Esophagus muscularis mucosa (tissue), 4 donors: Measurements from ENCODE around the gene TNFRSF1A. TPM values are rescaled to one million over a fixed set of nuclear protein-coding genes. Genes with fewer than 3 reads are reported as not detected.

ENCODE experiments used
- DNase-seq: peaks from one replicate; pipeline ENCODE4 v3.0.0-alpha.2; 2017; ENCODE audit errors: extremely low spot score
- H3K27ac ChIP-seq, 4 donors: fragments of 200-600 bp; sonication (generic); replicated peaks in 1 of 4; 1 replicate in 3 of 4; 2 replicates in 1 of 4; pipeline ENCODE4 v1.5.1; 2016 to 2019; ENCODE audit warnings: mild to moderate bottlenecking in 1 of 4
- H3K27me3 ChIP-seq, 4 donors: fragments of 200-600 bp; sonication (generic); one replicate each; pipeline versions ENCODE4 v1.5.1 to v1.6.0; 2016 to 2019
- H3K36me3 ChIP-seq, 4 donors: fragments of 200-600 bp; sonication (generic); one replicate each; pipeline ENCODE4 v1.5.1; 2016 to 2019
- H3K4me1 ChIP-seq, 4 donors: fragments of 200-600 bp; sonication (generic); one replicate each; pipeline ENCODE4 v1.5.1; 2016 to 2019
- H3K4me3 ChIP-seq, 4 donors: fragments of 200-600 bp; sonication (generic); 1 replicate in 2 of 4; 2 replicates in 2 of 4; pipeline ENCODE4 v1.5.1; 2016 to 2019; ENCODE audit warnings: mild to moderate bottlenecking in 4 of 4, moderate library complexity in 1 of 4
- H3K9me3 ChIP-seq, 4 donors: fragments of 200-600 bp; sonication (generic); 1 replicate in 3 of 4; 2 replicates in 1 of 4; pipeline ENCODE4 v1.5.1; 2016 to 2019
- EP300 ChIP-seq: sonication (generic); formaldehyde crosslinking; IDR thresholded peaks from one replicate; pipeline ENCODE4 v1.6.1; 2017; ENCODE audit warnings: antibody characterized with exemption
- POLR2A ChIP-seq: fragments of 450-650 bp; IDR thresholded peaks from one replicate; pipeline ENCODE4 v1.6.1; 2017; ENCODE audit warnings: antibody characterized with exemption, moderate library complexity, mild to moderate bottlenecking, low read depth
- POLR2AphosphoS5 ChIP-seq, 2 donors: sonication (generic); formaldehyde crosslinking; IDR thresholded peaks; one replicate each; pipeline ENCODE4 v1.6.1; 2017; ENCODE audit warnings: antibody characterized with exemption in 2 of 2
- WGBS: methylation state at CpG from one replicate; pipeline ENCODE4 v1.1.5; 2018; 5-methylcytosine and 5-hydroxymethylcytosine counted together
- intact Hi-C: fragments of 100-400 bp; cut with DNase I; formaldehyde crosslinking; loops from one replicate; pipeline ENCODE4 v1.15.1; 2023
- total RNA-seq, 4 donors: library from RNA; depleted of rRNA; stranded (reverse); fragments of >200 nt; gene quantifications; one replicate each; pipeline versions ENCODE4 v1.1.0 to v1.2.1, GENCODE V29; 2016
- TF ChIP-seq, protein P1 (sequence below), 3 experiments: fragments of 200-600 bp in 2 of 3; fragments of 450-650 bp in 1 of 3; sonication (generic) in 2 of 3; IDR thresholded peaks; one replicate each; pipeline ENCODE4 v1.5.1; 2017 to 2019; ENCODE audit warnings: antibody characterized with exemption in 3 of 3, mild to moderate bottlenecking in 2 of 3, moderate library complexity in 1 of 3

The TNFRSF1A gene
- total RNA-seq, 4 donors from 2014 or later: 146 to 464 (median 247) TPM

DNA sequence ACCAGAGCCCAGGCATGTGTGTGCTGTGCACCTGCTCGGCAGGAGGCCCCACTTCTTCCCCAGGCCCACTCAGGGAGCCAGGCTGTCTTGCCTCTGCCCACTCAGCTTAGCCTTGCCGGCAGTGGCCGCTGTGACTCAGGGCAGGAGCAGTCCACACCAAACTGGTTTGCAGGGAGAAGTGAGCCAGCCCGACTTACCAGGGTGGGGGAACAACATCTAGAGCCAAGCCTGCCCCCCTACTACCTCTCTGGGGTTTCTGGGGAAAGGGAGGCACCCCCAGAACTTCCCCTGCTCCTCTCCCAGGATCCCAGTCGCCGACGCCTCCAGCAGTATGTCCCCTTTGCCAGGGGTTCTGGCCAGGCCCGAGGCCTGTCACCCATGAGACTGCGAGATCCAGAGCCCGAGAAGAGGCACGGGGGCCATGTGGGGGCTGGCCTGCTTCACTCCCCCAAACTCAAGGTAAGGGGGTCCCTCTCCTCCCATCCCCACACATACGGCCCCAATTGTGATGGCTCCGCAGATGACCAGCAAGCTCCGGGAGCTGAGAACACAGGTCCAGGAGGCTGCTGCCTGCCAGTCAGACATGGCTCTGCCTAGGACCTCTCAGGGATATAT is 28.4 kb downstream of the TNFRSF1A start:
- Histone ChIP-seq H3K36me3 (no peaks in the 10 kb centered on the region), H3K9me3 (no peaks in the 10 kb centered on the region), H3K27me3 (peaks cover 0 to 26% (median 14%) of the 10 kb centered on the region in 4 donors), H3K4me1 (peaks cover 9 to 12% (median 11%) of the 10 kb centered on the region in 4 donors), H3K27ac (no peak overlapping the region), H3K4me3 (no peak overlapping the region)
- intact Hi-C loops: no loop called here
- no peak for TF ChIP-seq POLR2A
- no peak for TF ChIP-seq POLR2AphosphoS5 (IDR thresholded peaks at IDR 0.05)
- TF ChIP-seq, protein P1, sequence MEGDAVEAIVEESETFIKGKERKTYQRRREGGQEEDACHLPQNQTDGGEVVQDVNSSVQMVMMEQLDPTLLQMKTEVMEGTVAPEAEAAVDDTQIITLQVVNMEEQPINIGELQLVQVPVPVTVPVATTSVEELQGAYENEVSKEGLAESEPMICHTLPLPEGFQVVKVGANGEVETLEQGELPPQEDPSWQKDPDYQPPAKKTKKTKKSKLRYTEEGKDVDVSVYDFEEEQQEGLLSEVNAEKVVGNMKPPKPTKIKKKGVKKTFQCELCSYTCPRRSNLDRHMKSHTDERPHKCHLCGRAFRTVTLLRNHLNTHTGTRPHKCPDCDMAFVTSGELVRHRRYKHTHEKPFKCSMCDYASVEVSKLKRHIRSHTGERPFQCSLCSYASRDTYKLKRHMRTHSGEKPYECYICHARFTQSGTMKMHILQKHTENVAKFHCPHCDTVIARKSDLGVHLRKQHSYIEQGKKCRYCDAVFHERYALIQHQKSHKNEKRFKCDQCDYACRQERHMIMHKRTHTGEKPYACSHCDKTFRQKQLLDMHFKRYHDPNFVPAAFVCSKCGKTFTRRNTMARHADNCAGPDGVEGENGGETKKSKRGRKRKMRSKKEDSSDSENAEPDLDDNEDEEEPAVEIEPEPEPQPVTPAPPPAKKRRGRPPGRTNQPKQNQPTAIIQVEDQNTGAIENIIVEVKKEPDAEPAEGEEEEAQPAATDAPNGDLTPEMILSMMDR (IDR thresholded peaks at IDR 0.05): no peak
- TF ChIP-seq EP300: no peak
- DNase-seq: no peak
- 96% methylated on average over 7 of the region's 14 CpGs for WGBS

DNA sequence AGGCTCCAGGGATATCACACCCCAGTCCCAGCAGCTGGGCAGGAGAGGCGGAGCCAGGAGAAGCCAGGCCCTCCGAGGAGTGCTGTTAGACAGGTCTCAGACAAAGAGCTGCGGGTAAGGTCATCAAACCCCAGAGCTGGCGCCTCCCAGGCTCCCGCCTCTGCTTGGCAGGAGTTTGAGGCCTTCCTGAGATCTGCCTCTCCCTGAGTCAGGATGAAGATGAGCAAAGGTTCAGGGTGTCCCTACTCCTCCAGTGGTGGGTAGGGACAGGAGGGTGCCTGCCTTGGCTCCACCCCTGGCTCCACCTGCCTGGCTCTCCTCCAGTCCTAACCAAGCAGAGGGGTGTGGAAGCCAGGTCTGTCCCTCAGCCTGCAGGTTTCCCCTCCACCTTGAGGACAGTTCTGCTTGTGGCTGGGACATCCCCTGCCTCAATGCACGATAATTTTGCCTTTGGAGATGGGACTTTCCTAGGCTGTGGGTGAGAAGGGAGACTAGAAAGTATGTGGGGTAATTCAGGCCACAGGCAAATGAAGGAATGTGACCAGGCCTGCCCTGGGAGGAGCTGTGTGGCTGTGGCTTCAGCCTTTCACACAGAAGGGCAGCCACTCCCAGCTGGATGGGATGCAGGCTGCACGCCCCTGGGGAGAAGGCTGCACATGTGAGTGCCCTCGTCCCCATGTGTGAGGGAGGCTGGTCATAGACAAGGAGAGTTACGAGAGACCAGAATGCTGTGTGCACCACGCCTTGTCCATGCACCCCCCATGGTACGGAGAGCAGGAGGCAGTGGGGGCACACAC is 29.1 kb downstream of the TNFRSF1A start:
- WGBS: 50% methylated on average over 1 of the region's 11 CpGs

DNA sequence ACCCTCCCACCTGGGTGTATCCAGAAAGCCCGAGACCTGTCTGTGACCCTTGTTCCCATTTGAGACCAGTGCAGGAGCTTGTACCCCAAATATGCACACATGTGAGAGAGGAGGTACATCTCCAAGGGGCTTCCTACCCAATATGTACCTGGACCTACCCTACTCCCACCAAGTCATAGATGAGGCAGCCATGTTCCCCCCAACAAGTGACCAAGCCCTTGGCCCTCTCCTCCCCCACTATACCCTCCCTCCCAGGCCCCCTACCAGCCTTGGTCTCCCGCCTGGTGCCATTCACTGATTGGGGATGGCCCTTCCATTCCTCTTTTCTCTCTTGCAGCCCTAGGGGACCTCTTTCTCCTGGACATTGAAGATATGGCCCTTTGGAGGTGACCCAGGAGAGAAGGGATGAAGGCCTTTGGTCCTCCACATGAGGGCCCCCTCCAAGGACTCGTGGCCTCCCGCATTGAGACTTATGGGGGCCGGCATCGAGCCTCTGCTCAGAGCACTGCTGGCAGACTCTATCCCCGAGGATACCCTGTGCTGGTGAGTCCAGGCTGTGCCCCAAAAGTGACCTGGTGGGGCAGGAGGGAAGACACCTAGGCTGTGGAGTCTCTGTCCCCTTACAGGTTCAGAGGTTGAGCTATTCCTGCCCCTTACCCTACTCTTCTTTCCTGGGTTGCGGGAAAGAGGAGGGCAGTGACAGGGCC is 29.9 kb downstream of the TNFRSF1A start:
- TF ChIP-seq EP300 (no peak), POLR2A (no peak), POLR2AphosphoS5 (IDR thresholded peaks at IDR 0.05) (no peak)
- TF ChIP-seq, protein P1 (IDR thresholded peaks at IDR 0.05): no peak
- H3K9me3 ChIP-seq: no peaks in the 10 kb centered on the region
- no peak overlapping the region for H3K27ac ChIP-seq
- intact Hi-C loops: no loop called here
- no peak for DNase-seq
- peaks cover 0 to 26% (median 14%) of the 10 kb centered on the region in 4 donors for H3K27me3 ChIP-seq
- H3K4me3 ChIP-seq: no peak overlapping the region
- WGBS: 95% methylated on average over 4 of the region's 8 CpGs
- H3K36me3 ChIP-seq: no peaks in the 10 kb centered on the region
- H3K4me1 ChIP-seq: peaks cover 9 to 14% (median 12%) of the 10 kb centered on the region in 4 donors

More for the DNA sequence above, 29.1 kb downstream of the TNFRSF1A start:
- Histone ChIP-seq H3K4me1 (peaks cover 9 to 12% (median 11%) of the 10 kb centered on the region in 4 donors), H3K9me3 (no peaks in the 10 kb centered on the region), H3K4me3 (no peak overlapping the region), H3K36me3 (no peaks in the 10 kb centered on the region), H3K27me3 (peaks cover 0 to 26% (median 14%) of the 10 kb centered on the region in 4 donors), H3K27ac (no peak overlapping the region)
- intact Hi-C loops: no loop called here
- DNase-seq: no peak
- no peak for TF ChIP-seq EP300
- TF ChIP-seq POLR2A: no peak
- TF ChIP-seq, protein P1 (IDR thresholded peaks at IDR 0.05): no peak
- TF ChIP-seq POLR2AphosphoS5 (IDR thresholded peaks at IDR 0.05): no peak

DNA sequence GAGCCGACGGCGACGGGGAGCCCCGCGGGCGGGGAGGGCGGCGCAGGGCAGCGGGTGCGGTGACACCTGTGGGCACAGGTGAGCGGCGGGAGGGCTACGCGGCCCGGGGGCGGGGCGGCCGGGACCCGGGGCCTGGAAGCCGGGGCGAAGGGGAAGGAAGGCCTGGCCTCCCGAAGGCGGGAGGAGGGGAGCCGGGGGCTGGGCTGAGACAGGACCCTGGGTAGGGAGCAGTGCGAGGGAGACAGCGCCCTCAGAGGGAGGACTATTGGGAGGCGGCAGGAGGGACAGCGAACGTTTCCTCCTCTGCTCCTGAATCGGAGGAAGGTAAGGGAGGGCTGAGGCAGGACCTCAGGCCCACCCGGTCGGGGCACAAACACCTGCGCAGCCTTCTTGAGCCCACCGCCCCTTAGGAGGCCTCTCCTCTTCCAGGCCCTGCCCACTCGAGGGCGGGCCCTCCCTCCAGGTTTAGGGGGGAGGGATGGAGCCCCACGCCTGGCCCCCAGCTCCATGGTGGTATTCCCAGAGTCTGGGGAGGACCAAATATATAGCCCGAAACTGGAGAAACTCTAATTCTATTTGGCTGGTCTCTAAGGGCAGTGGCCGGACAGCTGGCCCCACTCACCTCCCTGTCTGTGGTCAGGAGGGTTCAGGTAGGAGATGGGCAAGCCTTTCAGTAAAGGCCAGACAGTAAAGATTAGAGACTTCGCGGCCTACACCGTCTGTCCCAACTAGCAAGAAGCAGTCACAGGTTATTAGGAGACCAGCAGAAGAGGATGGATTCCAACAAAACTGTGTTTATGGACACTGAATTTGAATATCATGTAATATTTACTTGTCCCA is 30.9 kb downstream of the TNFRSF1A start:
- H3K4me3 ChIP-seq: peak overlapping the region; percentile 38 to 54 (median 42)
- DNase-seq: no peak
- H3K9me3 ChIP-seq: no peaks in the 10 kb centered on the region
- 25% methylated on average over 30 of the region's 43 CpGs for WGBS
- no peaks in the 10 kb centered on the region for H3K36me3 ChIP-seq
- H3K4me1 ChIP-seq: peaks cover 9 to 14% (median 12%) of the 10 kb centered on the region in 4 donors
- TF ChIP-seq POLR2AphosphoS5 (IDR thresholded peaks at IDR 0.05): no peak
- no peak for TF ChIP-seq POLR2A
- no peak for TF ChIP-seq EP300
- TF ChIP-seq, protein P1 (IDR thresholded peaks at IDR 0.05): no peak
- H3K27me3 ChIP-seq: peaks cover 0 to 26% (median 14%) of the 10 kb centered on the region in 4 donors
- intact Hi-C loops: no loop called here
- H3K27ac ChIP-seq: no peak overlapping the region
